Urothelium cell line (cell line): ENCODE measurements around the gene TOMM20.
"Not testable (repeated sequence)": the region's sequence is repeated elsewhere in the genome, so short reads cannot be mapped to it uniquely, and the experiment has no call there.

Experiments used
- DNase-seq: peaks from one replicate; pipeline ENCODE4 v3.0.0; 2011; ENCODE audit warnings: low spot score, mixed read lengths
- FAIRE-seq: peaks from 2 replicates; lab custom pipeline; 2011; peaks lifted over from hg19 to GRCh38; lab: Jason Lieb, UNC

TOMM20 gene

DNA sequence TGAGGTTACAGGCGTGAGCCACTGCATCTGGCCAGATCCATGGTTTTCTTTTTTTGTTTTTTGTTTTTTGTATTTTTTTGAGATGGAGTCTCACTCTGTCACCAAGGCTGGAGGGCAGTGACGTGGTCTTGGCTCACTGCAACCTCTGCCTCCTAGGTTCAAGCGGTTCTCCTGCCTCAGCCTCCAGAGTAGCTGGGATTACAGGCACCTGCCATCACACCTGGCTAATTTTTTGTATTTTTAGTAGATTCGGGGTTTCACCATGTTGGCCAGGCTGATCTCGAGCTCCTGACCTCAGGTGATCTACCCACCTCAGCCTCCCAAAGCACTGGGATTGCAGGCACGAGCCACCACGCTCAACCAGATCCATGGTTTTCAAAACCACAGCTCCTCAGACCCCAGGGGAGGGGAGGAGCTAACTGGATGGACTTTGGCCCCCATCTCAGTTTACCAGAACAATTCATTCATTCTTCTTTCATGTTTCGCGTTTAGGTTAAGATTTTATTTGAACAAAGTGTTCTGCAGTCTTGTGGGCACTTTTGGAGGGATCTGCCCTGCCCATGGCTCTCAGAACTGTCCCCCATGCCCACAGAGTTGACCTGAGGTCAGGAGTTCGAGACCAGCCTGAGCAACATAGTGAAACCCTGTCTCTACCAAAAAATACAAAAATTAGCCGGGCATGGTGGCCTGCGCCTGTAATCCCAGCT, 43.1 kb downstream of the TOMM20 start:
- DNase-seq, FAIRE-seq: not testable (repeated sequence)

DNA sequence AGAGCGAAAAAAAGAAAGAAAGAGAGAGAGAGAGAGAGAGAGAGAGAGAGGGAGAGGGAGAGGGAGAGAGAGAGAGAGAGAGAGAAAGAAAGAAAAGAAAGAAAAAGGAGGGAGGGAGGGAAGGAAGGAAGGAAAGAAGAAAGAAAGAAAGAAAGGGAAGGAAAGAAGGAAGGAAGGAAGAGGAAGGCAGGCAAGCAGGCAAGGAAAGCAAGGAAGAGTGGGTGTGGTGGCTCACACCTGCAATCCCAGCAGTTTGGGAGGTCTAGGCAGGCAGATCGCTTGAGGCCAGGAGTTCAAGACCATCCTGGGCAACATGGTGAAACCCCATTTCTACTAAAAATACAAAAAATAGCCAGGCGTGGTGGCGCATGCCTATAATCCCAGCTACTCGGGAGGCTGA, 47.8 kb downstream of the TOMM20 start:
- FAIRE-seq = not testable (repeated sequence)

DNA sequence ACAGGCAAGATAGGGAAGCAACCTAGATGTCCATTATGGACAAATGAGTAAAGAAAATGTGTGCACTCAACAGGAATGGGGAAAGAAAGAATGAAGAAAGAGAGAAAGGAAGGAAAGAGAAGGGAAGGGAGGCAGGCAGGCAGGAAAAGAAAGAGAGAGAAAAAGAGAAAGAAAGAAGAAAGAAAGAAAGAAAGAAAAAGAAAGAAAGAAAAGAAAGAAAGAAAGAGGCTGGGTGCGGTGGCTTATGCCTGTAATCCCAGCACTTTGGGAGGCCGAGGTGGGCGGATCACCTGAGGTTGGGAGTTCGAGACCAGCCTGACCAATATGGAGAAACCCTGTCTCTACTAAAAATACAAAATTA, 48.4 kb downstream of the TOMM20 start:
- DNase-seq, FAIRE-seq: not testable (repeated sequence)

More for the DNA sequence above, 47.8 kb downstream of the TOMM20 start:
- DNase-seq = not testable (repeated sequence)

DNA sequence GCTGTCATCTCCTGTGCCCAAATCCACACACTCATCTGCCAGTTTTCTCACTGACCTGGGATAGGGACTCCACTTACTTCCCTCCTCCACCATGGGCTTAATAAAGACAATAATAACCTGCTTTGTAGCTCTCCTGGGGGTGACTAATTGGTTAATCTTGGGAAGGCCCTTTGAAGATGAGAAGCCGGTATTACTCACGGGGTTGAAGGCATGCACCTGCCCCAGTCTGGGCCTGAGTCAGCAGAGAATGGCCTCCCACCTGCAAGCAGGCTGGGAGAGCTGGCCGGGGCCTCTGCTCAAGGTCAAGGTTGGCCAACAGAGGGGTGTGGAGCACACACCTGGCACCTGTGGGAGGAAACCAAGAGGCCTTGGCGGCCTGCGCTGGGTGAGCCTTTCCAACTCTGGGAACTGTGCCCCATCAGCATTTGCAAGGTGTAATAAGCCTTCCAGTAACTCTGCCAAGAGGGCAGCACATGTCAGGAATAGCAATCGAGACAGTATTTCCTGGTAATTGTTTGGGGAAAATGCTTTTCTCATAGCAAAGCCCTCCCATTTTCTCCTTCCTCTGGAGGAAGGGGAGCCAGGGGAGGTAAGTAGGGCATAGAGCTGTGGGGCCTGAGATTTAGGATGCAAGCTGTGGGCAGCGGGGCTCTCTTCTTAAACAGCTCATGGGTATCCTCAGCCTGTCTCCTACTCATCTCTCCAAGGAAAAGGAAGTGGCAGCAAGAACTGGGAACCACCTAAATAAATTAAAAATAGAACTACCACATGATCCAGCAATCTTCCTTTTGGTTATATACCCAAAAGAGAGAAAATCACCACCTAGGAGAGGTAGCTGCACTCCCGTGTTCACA, 49.0 kb downstream of the TOMM20 start:
- peak; percentile 83 for DNase-seq
- no peak for FAIRE-seq

DNA sequence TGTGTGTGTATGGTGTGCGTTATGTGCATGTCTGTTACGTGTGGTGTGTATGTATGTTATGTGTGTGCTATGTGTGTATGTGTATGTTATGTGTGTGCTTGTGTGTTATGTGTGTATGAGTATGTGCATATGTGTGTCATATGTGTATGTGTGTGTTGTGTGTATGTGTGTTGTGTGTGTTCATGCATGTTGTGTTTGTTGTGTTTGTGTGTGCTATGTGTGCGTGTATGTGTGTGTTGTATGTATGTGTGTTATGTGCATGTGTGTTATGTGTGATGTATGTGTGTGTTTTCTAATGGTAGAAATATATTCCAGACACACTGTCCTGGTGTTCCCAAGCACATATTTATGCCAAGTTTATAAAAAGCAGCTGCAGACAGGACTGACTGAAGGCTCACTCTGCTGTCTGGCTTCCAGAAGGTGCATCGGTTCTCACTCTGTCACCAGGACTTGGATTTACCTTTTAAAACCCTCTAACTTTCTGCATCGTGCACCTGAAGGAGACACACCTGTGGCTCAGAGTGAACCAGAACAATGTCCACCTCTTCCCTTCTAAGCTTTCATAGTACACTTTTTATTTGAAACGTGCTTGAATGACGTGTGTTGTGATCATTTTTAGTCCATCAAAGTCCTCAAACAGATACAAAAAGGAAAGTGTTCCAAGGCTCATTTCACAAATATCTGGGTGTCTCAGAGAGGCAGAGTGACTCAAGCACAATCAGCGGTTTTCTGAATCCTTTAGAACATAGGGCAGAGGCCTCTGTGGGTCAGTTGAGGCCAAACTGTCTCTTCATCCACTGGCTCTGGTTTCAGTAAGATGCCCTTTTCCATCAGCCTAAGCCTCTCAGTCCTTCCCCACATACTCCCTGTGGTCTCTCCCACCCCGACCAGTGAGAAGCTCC, 49.9 kb downstream of the TOMM20 start:
- peak; percentile 54 for DNase-seq
- no peak for FAIRE-seq

DNA sequence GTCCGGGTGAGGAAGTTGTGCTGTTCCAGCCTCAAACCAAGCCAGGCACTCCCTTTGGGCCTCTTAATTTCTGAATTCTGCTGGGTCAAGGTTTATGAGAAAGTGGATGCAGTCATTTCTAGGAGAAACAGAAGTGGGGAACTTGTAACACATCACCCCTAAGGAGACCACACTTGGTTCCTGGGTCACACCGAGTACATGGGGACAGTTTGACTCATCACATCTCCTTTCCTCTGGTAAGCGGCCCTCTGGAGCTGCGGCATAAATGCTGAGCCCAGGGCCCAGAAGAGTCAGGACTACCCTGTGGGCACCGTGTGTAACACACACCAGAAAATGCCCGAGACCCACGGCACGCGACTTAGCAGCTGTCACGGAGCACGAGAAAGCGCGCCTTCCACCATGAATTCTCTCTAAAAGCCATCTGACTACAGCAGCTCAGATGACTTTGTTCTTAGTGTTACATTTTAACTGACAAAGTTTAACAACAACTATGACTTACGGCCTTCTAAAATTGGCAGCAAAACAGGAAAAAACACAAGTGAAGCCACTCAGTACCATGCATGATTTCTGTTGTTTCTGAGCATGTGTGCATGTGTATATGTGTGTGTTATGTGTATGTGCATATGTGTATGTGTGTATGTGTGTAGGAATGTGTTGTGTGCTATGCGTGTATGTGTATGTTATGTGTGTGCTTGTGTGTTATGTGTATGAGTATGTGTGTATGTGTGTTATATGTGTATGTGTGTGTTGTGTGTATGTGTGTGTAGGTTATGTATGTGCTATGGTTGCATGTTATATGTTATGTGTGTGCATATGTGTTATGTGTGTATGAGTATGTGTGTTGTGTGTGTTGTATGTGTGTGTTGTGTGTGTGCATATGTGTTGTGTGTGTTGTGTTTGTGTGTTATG, 50.8 kb downstream of the TOMM20 start:
- no peak for FAIRE-seq
- DNase-seq = no peak

DNA sequence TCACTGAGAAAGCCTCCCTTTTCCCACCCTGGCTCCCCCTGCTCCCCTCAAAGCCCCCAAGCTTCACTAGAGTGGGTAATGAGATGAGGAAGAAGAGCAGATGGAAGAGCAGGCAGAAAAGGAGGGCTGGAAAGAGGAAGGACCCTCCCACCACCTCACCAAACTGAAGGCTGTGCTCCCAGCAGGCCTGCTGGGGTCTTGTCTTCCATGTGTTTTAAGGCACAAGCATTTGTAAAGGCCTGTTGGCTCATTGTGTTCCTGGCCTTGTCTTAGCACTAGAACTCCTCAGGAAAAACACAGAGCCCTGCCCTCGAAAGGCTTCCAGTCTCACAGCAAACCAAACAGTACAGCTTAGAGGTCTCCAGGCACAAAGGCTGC, 51.5 kb downstream of the TOMM20 start:
- DNase-seq = no peak
- no peak for FAIRE-seq

DNA sequence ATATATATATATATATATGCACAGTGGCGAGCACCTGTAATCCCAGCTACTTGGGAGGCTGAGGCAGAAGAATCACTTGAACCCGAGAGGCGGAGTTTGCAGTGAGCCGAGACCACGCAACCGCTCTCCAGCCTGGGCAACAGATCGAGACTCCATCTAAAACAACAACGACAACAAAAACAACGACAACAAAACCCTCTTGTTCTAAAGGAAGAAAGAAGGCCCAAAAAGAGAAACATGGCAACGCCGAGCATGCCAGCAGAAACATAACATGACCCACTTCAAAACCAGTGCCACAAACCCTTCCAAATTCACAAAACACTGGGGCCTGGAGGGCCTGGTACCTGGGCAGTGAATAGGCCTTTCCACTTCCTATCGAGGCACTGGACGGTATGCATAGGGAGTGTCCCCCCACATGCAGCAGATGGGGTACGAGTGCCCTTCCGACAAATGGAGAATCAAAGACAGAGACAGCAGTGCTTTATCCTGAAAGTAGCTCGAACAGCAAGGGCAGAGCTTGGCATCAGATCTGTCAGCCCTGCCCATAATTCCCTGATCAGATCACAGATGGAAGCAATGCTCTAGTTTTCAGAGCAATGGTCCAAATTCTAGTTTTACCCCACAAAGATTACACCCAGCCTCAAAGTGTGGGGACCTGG, 52.0 kb downstream of the TOMM20 start:
- FAIRE-seq (no peak), DNase-seq (no peak)

DNA sequence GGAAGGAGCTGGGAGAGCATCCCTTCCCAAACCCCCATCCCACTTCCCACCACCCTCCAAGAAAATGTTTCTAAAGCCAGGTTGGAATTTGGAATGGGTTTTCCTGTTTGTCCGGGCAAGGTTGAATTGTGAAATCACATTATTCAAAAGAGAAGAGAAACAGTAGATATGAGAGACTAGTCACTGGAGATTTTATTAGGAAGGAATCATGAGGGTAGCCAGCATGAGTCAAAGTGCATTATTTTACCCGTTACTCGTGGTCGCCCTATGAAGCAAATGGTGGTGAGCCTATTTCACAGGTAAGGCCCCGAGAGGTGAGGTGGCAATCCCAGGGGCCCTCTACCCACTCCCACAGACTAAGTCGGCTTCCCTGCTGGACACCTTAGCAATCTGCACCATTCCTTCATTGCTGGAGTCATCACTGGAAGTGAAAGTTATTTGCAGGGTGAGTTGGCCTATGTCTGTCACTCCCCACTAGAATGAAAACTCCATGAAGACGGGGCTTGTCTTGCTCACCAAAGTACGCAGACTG, 52.8 kb downstream of the TOMM20 start:
- DNase-seq (no peak), FAIRE-seq (no peak)

DNA sequence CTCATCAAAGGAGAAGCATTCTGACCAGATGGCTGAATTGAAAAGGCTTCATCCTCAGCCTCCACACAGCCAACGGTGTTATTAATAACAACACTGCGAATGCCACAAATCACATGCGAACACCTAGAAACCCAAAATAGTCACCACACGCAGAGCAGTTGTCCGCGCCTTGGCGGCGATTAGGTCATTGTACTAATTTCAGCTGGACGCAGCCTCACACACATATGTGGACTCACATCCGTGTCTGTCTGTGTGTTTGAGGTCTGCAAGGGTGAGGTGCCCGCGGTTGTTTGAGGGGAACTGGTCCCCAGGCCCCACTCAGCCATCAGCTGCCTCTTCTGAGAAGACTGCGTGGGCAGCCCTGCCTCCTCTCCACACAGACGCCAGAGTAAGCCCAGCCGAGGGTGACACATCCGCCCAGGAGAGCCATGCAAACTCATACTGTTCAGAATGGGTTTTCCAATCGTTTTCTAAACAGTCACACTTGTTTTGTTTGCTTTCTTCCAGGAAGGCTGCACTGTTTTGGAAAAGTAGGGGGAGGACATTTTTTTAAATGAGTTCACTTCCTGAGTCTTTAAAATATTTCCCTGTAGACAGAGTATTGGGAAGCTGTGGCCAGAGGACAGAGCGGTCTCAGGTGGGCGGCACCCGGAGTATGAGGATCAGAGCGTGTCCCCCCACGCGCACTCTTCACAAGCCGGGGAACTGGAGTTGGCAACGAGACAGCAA, 53.4 kb downstream of the TOMM20 start:
- DNase-seq (no peak), FAIRE-seq (no peak)

DNA sequence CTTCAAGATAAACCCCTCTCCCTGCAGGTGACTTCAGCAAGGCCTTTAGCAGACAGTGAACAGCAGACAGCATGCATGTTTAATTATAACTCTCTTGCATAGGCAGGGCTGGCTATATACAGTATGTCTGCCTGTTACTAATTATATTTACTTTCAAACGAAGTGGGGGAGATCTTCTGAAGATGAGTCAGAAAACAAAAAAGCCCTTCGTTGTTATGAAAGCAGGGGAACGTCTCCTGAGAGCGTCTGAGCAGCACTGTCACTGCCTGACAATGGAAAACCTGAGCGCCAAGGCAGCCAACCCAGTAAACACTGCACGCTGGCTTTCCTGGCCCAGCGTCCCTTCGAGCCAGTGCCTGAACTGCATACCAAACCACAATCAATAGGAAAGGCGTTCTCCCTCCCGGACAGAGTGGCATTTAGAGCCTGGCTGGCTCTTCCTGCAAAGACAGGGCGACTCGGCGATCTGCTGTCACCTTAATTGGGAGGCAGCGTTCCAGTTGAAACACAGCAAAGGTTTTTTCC, 54.1 kb downstream of the TOMM20 start:
- FAIRE-seq (no peak), DNase-seq (no peak)

DNA sequence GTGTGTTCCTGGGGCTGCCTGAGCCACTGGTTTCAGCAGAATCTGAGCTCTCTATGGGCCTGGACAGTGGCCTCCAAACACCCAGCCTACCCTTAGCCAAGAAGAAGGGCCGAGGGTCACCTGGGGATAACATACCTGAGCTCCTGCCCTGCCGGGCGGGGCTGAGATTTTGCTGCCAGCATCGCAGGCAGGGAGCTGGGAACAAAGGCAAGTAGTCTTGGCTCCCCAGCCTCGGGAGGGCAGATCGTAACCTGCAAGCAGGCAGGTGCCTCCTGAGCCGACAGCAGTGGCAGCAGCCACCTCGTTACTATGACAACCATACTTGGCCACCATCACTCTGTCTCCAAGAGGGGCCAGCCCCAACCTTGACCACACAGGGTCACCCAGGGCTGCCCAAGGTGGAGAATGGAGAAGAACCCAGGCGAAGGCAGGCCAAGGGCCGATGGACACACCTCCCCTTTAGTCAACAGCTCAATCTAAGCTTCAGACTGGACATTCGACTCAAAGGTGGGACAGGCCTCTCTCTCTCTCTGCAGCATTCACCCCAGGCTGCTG, 54.6 kb downstream of the TOMM20 start:
- FAIRE-seq (no peak), DNase-seq (no peak)

DNA sequence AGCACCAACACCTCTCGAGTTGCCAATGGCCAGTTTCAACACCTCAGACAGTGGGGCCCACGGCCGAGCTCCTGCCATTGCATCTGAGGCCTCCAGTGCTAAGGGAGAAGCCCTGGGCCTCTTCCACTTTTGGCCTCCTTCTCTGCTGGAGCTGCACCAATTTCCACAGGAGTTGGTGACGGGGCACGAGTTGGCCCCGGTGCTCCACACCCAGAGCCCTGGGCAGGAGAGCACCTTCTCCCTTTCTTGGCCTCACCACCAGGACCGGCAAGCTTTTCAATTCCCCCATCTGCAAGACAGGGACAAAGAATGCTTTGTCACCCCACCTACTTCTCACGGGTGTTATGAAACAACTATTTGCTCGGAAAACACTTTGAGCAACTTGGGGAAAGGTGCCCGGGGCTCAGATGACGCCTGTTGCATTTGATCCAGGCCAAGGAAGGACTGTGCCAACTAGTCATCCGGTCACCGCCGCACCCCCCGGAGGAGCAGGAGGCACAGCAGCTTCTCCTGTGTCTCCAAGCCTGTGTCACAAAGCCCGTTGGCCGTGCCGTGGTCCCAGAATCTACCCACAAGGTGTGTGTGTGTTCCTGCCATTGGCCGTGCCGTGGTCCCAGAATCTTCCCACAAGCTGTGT, 55.2 kb downstream of the TOMM20 start:
- DNase-seq = no peak
- FAIRE-seq = no peak

DNA sequence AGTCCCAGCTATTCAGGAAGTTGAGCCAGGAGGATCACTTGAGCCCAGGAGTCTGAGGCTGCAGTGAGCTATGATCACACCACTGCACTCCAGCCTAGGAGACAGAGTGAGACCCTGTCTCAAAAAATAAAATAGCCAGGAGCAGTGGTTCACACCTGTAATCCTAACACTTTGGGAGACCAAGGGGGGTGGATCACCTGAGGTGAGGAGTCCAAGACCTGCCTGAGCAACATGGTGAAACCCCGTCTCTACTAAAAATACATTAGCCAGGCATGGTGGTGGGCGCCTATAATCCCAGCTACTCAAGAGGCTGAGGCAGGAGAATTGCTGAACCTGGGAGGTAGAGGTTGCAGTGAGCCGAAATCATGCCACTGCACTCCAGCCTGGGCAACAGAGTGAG, 56.1 kb downstream of the TOMM20 start:
- FAIRE-seq = not testable (repeated sequence)

DNA sequence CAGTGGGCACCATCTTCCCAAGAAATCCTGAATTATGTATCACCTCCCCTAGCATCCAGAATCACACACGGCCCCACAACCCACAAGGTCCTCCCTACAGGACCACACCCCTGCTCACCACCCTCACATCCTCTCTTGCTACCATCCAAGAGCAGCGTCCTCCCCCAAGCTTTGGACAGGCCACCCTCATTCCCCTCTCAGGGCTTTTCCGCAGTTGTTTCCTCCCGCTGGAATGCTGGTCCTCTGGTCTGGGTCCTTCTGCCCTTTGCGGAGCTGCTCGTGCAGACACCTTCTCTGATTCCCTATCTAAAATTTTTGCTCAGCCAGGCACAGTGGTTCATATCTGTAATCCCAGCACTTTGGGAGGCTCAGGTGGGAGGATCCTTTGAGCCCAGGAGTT, 56.5 kb downstream of the TOMM20 start:
- FAIRE-seq = no peak

More for the DNA sequence above, 56.1 kb downstream of the TOMM20 start:
- DNase-seq = not testable (repeated sequence)

DNA sequence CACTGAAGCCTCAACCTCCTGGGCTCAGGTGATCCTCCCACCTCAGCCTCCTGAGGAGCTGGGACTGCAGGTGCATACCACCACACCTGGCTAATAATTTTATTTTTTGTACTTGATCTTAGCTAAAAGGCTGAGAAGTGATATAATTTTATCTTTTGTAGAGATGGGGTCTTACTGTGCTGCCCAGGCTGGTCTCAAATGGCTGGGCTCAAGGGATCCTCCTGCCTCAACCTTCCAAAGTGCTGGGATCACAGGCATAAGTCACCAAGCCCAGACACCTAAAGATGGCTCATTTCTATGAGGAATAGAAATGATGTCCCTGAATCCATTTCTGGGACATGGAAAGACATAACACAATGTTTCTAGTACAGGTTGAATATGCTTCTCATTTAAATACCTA, 57.8 kb downstream of the TOMM20 start:
- no peak for FAIRE-seq
- no peak for DNase-seq

More for the DNA sequence above, 56.5 kb downstream of the TOMM20 start:
- DNase-seq = no peak
